ENCODE data around the gene HGS. TPM values are rescaled to one million over a fixed set of nuclear protein-coding genes. Genes with fewer than 3 reads are reported as not detected.

HGS gene
- total RNA-seq, 3 donors from 2014 or later: 91.4 to 126 (median 102) TPM

- Histone ChIP-seq H3K9me3 (no peaks in the 10 kb centered on the region), H3K36me3 (ENCODE audit: low read depth) (no peaks in the 10 kb centered on the region), H3K4me3 (no peak overlapping the region), H3K4me1 (ENCODE audit: low read depth) (peaks cover 34% of the 10 kb centered on the region)
- DNase-seq (peak in 1 of 3 donors; percentile 48), ATAC-seq (no peak)
- TF ChIP-seq, protein P1, sequence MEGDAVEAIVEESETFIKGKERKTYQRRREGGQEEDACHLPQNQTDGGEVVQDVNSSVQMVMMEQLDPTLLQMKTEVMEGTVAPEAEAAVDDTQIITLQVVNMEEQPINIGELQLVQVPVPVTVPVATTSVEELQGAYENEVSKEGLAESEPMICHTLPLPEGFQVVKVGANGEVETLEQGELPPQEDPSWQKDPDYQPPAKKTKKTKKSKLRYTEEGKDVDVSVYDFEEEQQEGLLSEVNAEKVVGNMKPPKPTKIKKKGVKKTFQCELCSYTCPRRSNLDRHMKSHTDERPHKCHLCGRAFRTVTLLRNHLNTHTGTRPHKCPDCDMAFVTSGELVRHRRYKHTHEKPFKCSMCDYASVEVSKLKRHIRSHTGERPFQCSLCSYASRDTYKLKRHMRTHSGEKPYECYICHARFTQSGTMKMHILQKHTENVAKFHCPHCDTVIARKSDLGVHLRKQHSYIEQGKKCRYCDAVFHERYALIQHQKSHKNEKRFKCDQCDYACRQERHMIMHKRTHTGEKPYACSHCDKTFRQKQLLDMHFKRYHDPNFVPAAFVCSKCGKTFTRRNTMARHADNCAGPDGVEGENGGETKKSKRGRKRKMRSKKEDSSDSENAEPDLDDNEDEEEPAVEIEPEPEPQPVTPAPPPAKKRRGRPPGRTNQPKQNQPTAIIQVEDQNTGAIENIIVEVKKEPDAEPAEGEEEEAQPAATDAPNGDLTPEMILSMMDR (IDR thresholded peaks at IDR 0.05): no peak
- intact Hi-C loops (cut with DNase I, micrococcal nuclease): no loop called here
Observed at GRCh38 chr17:81714412-81715106, 30.7 kb downstream of the HGS start.

DNA sequence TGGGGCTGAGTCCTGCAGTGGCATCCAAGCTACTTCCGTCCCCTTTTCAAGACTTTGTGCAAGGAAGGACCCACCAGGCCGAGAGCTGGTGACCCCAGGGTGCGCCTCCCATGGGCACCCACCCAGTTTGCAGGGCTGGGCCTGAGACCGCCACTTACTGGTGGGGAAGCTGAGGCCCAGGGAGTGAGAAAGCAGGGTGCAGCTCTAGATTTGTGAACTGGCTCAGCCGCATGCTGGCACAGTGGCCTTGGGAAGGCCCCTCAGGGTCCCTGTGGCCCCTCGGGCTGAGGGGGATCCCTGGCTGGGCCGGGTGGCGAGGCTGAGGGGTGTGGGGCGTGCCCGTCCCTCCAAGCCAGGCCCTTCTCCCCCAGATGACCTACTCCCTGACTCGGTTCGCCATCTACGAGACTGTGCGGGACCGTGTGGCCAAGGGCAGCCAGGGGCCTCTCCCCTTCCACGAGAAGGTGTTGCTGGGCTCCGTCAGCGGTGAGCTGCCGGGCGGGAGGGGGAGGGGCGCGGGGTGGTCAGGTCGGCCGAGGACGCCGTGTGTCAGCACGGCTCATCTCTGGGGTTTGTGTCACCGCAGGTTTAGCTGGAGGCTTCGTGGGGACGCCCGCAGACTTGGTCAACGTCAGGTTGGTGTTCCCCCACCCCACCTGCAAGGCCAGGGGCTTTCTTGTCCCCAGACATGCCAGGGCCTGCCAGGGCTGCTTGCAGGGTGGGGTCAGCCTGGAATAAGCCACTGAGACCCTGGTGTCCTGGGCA lies 31.5 kb downstream of the HGS start:
- DNase-seq: no peak
- H3K4me3 ChIP-seq: no peak overlapping the region
- H3K9me3 ChIP-seq: no peaks in the 10 kb centered on the region
- TF ChIP-seq, protein P1 (IDR thresholded peaks at IDR 0.05): no peak
- H3K36me3 ChIP-seq (ENCODE audit: low read depth): no peaks in the 10 kb centered on the region
- peaks cover 27% of the 10 kb centered on the region for H3K4me1 ChIP-seq (ENCODE audit: low read depth)
- intact Hi-C loops (cut with DNase I, micrococcal nuclease): no loop called here
- no peak for ATAC-seq

DNA sequence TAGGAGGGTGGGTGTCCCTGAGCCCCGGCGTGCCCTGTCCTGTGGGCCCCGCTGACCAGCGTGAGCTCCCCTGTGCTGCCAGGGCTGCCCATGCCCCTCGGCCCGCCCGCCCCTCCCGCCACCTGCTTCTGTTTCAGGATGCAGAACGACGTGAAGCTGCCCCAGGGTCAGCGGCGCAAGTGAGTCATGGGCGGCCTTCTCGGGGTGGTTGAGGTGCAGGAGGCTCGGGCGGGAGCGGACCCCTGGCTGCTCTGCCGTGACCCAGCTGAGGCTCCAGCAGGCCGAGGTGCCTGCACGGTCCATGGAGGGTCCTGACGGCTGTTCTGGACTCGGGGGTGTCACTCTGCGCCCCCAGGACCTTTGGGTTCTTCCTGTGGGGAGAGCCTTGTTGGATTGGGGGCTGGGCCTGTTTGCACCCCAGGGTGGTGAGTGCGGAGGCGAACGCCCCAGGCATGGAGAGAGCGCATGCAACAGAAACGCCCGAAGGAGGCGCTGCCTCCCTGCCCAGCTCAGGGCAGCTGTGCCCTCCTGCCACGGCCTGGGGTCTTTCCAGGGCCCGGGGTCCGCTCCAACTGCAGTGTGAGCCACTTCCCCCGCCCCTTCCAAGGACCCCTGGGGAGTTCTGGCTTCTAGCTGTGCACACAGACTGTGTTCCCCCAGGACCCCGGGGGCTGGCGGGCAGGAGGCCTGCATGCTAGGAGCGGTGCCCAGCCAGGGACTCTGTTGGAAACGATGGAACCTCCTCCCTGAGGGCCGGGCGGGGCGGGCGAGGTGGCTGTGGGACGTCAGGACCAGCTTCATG lies 32.3 kb downstream of the HGS start:
- H3K9me3 ChIP-seq: no peaks in the 10 kb centered on the region
- H3K4me3 ChIP-seq: no peak overlapping the region
- H3K4me1 ChIP-seq (ENCODE audit: low read depth): peaks cover 19% of the 10 kb centered on the region
- ATAC-seq (no peak), DNase-seq (peak in 1 of 3 donors; percentile 53)
- H3K36me3 ChIP-seq (ENCODE audit: low read depth): no peaks in the 10 kb centered on the region
- TF ChIP-seq, protein P1 (IDR thresholded peaks at IDR 0.05): no peak
- intact Hi-C loops (cut with DNase I, micrococcal nuclease): no loop called here

GRCh38 chr17:81716674-81716996 lies 32.8 kb downstream of the HGS start:
- H3K36me3 ChIP-seq (ENCODE audit: low read depth): no peaks in the 10 kb centered on the region
- TF ChIP-seq, protein P1 (IDR thresholded peaks at IDR 0.05): no peak

DNA sequence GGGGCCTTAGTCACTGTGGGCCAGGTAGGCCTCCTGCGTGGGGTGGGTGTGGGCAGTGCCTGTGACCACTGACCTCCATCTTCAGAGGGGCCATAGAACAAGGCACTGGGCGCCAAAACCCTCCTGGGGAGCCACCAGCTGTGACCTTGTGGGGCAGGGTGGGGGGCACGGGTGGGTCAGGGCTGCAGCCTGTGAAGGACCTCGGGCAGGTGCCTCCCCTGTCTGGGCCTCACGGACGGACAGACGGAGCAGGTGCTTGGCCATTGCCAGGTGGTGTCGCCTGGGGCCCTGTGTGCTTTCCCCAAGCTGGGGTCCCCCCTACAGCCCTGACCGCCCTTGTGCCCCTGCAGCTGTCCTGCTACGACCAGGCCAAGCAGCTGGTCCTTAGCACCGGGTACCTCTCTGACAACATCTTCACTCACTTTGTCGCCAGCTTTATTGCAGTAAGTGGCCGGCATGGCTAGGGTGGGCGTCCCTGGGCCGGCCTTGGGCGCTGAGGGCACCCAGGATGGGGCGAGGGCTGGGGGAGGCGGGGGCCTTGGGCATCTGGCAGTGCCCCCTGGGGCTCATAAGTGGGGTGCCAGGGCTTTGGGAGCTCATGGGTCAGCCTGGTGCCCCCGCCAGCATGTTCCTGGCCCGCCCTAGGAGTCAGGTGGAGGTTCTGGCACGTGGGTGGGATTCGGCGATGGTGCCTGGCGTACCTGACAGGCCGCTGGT lies 33.4 kb downstream of the HGS start:
- no peak for ATAC-seq
- no peaks in the 10 kb centered on the region for H3K36me3 ChIP-seq (ENCODE audit: low read depth)
- DNase-seq: peak in 1 of 3 donors; percentile 52
- H3K9me3 ChIP-seq: no peaks in the 10 kb centered on the region
- TF ChIP-seq, protein P1 (IDR thresholded peaks at IDR 0.05): no peak
- intact Hi-C loops (cut with DNase I, micrococcal nuclease): no loop called here
- no peak overlapping the region for H3K4me3 ChIP-seq
- H3K4me1 ChIP-seq (ENCODE audit: low read depth): peaks cover 21% of the 10 kb centered on the region

More at GRCh38 chr17:81716674-81716996, 32.8 kb downstream of the HGS start:
- Histone ChIP-seq H3K9me3 (no peaks in the 10 kb centered on the region), H3K4me1 (ENCODE audit: low read depth) (peaks cover 15% of the 10 kb centered on the region), H3K4me3 (no peak overlapping the region)
- ATAC-seq (no peak), DNase-seq (peak in 1 of 3 donors; percentile 49)
- intact Hi-C loops (cut with DNase I, micrococcal nuclease): no loop called here
